GM12873 (cell line): ENCODE measurements around the gene MPZL2.

Experiments
- TF ChIP-seq, protein P1 (sequence below): IDR thresholded peaks from 2 replicates; pipeline ENCODE4 v1.5.1; 2012; ENCODE audit warnings: low read depth, mild to moderate bottlenecking, moderate library complexity, low read length, control low read depth; ENCODE audit not compliant: insufficient read depth; ENCODE audit errors: missing control alignments

Gene MPZL2

DNA sequence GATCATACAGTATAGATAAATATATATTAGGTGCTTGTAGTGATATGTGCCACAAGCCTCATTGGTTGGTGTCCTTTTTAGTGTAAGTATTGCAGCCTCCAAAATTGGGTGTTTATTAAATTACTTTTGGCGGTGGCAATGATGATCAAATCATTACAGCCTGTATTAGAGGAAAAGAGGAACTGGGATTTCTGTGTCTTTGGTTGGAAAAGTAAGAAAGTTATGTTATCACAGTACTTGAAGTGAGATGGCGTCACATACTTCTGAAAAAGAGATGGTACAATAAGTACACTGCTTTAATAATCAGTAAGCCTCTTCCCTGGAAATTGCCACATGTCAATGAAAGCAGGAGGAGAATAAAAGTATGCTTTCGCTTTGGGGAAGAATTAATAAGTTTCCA, 11.4 kb downstream of the MPZL2 start:
- TF ChIP-seq, protein P1, sequence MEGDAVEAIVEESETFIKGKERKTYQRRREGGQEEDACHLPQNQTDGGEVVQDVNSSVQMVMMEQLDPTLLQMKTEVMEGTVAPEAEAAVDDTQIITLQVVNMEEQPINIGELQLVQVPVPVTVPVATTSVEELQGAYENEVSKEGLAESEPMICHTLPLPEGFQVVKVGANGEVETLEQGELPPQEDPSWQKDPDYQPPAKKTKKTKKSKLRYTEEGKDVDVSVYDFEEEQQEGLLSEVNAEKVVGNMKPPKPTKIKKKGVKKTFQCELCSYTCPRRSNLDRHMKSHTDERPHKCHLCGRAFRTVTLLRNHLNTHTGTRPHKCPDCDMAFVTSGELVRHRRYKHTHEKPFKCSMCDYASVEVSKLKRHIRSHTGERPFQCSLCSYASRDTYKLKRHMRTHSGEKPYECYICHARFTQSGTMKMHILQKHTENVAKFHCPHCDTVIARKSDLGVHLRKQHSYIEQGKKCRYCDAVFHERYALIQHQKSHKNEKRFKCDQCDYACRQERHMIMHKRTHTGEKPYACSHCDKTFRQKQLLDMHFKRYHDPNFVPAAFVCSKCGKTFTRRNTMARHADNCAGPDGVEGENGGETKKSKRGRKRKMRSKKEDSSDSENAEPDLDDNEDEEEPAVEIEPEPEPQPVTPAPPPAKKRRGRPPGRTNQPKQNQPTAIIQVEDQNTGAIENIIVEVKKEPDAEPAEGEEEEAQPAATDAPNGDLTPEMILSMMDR: no peak

- TF ChIP-seq, protein P1: no peak
Observed at GRCh38 chr11:118251858-118252652, 12.0 kb downstream of the MPZL2 start, which contains the start of gene MPZL3. Gene MPZL3 (minus strand): TSS chr11:118252365. CDS start chr11:118252294, 71 bp downstream.

DNA sequence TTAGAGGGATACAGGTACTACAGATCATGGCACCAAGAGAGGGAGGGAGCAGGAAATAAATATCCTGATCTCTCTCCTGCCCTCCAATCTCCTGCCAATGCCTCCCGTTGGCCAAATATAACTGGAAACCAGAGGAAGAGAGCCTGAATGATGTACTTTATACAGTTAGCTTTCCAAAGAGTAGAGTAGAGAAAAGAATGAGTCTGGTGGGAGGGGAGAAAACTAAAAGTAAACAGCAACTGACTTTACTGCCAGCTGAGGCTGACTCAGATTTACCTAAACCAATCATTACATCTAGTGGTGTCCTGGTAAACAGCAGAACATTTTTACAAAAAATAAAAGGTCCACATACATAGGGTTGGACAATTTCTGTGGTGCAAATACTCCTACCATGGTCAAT, 17.1 kb downstream of the MPZL2 start:
- TF ChIP-seq, protein P1: no peak

DNA sequence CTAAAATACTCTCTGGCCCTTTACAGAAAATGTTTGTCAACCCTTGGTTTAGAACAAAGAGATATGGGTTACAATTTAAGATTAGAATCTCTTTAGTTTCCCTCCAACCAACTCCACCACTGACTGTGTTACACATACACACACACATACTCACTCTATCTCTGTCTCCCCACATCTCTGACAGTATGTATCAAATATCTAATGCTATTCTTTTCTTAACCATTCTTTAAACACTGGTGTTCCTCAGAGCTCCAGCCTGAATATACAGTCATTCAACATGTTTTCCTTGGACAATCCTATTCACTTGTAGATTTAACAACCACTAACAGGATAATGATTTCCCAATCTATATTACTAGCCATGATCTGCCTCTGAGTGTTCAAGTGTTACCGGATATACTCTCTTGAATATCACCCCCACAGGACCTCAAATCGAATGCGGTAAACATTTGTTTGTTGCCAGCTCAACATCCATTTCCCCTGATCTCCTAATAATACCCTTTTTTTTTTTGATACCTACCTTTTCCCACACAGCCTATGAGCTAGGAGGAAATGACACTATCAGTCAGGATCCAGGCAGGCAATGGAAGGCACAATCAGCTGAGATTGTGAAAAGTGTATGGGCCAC, 18.0 kb downstream of the MPZL2 start:
- TF ChIP-seq, protein P1: no peak

DNA sequence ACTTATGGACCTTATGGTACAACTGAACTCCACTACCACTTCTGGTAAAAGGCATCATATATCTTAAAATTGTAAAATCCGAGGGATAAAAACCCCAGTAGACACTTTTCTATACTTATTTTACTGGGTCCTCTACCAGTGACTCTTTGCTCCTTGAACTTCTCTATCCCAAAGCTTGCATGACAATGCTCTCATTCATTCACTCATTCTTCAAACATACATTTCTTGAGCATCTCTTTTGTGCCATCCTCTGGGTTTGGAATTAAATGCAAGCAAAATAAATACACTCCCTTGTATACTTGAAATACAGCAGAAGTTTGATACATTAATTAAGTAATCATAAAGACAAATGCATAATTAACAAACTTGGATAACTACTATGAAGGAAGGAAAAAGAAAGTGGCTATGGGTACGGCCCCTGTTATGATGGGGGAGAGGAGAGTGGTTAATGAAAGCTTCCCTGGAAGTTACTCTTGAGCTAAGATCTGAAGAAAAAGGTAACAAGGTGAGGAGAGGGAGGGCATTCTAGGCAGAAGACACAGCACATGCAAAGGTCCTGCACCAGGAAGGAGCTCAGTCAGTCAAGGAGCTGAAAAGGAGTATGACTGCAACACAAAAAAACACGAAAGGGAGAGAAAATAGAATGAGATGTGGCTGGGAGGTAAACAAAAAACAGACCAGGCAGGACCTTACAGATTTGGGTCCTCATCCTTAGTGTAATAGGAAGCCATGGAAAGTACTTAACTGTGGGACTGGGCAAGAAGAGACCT, 19.9 kb downstream of the MPZL2 start:
- TF ChIP-seq, protein P1: no peak

DNA sequence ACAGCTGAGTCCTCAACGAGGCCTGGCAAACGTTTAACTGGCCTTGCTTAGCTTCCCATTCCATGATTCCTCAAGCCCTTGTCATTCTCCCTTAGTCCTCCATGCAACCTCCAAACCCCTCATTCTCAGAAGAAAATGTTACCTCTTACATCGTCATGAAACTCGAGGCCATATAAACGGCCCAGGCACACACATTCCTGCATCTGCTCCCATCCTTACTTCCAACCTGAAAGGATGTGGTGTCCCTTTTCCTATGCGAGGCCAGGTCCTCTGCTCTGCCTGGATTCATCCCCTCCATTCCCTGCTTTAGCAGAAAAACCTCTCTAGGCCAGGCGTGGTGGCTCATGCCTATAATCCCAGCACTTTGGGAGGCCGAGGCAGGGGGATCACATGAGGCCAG, 20.9 kb downstream of the MPZL2 start:
- TF ChIP-seq, protein P1: no peak

GRCh38 chr11:118241764-118242098, 22.4 kb downstream of the MPZL2 start:
- TF ChIP-seq, protein P1: no peak
